HL-60 (cell line): ENCODE results near the gene GHSR.

ENCODE experiments used
- DNase-seq, 2 experiments: peaks; one replicate each; pipeline ENCODE4 v3.0.0-alpha.2; 2010 to 2020; ENCODE audit warnings: low read depth in 1 of 2, low spot score in 1 of 2
- H3K27ac ChIP-seq: fragments of 250-450 bp; sonication (Bioruptor Pico); replicated peaks from 2 replicates; pipeline ENCODE4 v1.5.1; 2020; ENCODE audit warnings: mild to moderate bottlenecking, moderate library complexity
- H3K27me3 ChIP-seq: fragments of 250-450 bp; sonication (Bioruptor Pico); 2 replicates; pipeline ENCODE4 v1.5.1; 2021; ENCODE audit warnings: mild to moderate bottlenecking, moderate library complexity; ENCODE audit not compliant: insufficient read depth, poor library complexity, severe bottlenecking
- H3K4me3 ChIP-seq: replicated peaks from 2 replicates; pipeline ENCODE4 v1.5.1; 2011; ENCODE audit warnings: mild to moderate bottlenecking, control low read depth, low read length; ENCODE audit not compliant: insufficient read depth
- GABPA ChIP-seq: IDR thresholded peaks from 2 replicates; pipeline ENCODE4 v1.6.1; 2012; ENCODE audit warnings: low read depth
- POLR2AphosphoS5 ChIP-seq: IDR thresholded peaks from 2 replicates; pipeline ENCODE4 v1.6.1; 2012; ENCODE audit warnings: low read depth
- REST ChIP-seq: IDR thresholded peaks from 2 replicates; pipeline ENCODE4 v1.6.1; 2012; ENCODE audit warnings: low read depth; ENCODE audit not compliant: insufficient replicate concordance
- SPI1 ChIP-seq: IDR thresholded peaks from 2 replicates; pipeline ENCODE4 v1.6.1; 2012; ENCODE audit warnings: low read depth, mild to moderate bottlenecking, borderline replicate concordance
- TF ChIP-seq, protein P1 (sequence below): IDR thresholded peaks from one replicate; pipeline ENCODE4 v1.5.1; 2011; ENCODE audit warnings: low read length, control low read depth, inconsistent platforms; ENCODE audit not compliant: insufficient read depth

Gene GHSR

GRCh38 chr3:172467170-172467824 lies 19.0 kb upstream of the GHSR start:
- TF ChIP-seq, protein P1, sequence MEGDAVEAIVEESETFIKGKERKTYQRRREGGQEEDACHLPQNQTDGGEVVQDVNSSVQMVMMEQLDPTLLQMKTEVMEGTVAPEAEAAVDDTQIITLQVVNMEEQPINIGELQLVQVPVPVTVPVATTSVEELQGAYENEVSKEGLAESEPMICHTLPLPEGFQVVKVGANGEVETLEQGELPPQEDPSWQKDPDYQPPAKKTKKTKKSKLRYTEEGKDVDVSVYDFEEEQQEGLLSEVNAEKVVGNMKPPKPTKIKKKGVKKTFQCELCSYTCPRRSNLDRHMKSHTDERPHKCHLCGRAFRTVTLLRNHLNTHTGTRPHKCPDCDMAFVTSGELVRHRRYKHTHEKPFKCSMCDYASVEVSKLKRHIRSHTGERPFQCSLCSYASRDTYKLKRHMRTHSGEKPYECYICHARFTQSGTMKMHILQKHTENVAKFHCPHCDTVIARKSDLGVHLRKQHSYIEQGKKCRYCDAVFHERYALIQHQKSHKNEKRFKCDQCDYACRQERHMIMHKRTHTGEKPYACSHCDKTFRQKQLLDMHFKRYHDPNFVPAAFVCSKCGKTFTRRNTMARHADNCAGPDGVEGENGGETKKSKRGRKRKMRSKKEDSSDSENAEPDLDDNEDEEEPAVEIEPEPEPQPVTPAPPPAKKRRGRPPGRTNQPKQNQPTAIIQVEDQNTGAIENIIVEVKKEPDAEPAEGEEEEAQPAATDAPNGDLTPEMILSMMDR, result no peak
- TF ChIP-seq SPI1 (no peak), REST (no peak), POLR2AphosphoS5 (no peak), GABPA (no peak)
- Histone ChIP-seq H3K27ac (no peak overlapping the region), H3K27me3 (peaks cover 4% of the 10 kb centered on the region), H3K4me3 (no peak overlapping the region)
- no peak for DNase-seq

- TF ChIP-seq, protein P1, result no peak
- TF ChIP-seq SPI1, result no peak
- TF ChIP-seq POLR2AphosphoS5, result no peak
- TF ChIP-seq GABPA, result no peak
- TF ChIP-seq REST, result no peak
- Histone ChIP-seq H3K27ac (no peak overlapping the region), H3K4me3 (no peak overlapping the region), H3K27me3 (peaks cover 4% of the 10 kb centered on the region)
- no peak for DNase-seq
These were observed 18.4 kb upstream of the GHSR start for GRCh38 chr3:172466553-172467130.

GRCh38 chr3:172465281-172465680 lies 17.0 kb upstream of the GHSR start:
- Histone ChIP-seq H3K27ac (no peak overlapping the region), H3K27me3 (peaks cover 4% of the 10 kb centered on the region), H3K4me3 (no peak overlapping the region)
- no peak for TF ChIP-seq POLR2AphosphoS5
- TF ChIP-seq REST, result no peak
- no peak for TF ChIP-seq SPI1
- TF ChIP-seq, protein P1, result no peak
- no peak for TF ChIP-seq GABPA
- DNase-seq, result no peak
